Measurements from ENCODE around the gene LCE4A. TPM values are rescaled to one million over a fixed set of nuclear protein-coding genes. Genes with fewer than 3 reads are reported as not detected.
A peak's percentile ranks its signal among the peaks of the same experiment; 100 is the strongest.

LCE4A gene
- total and polyA plus RNA-seq, 2 experiments from 2014 or later: not detected

- Mint-ChIP-seq H3K27ac (peak within 1 kb of the TSS; percentile 22; the same call in 1 of the 2 replicates), H3K4me3 (no peak within 1 kb of the TSS), H3K9me3 (no peaks in the 10 kb centered on the region; the same call in 2 of the 3 replicates), H3K27me3 (ENCODE audit: insufficient read depth, low read depth, poor library complexity) (peaks cover 2% of the 10 kb centered on the region), H3K4me1 (peaks cover 15% of the 10 kb centered on the region; the same call in 2 of the 3 replicates), H3K36me3 (ENCODE audit: low read depth) (no peaks in the 10 kb centered on the region)
- H3K27ac ChIP-seq (ENCODE audit: low read depth): no peak within 1 kb of the TSS
- TF ChIP-seq, protein P1, sequence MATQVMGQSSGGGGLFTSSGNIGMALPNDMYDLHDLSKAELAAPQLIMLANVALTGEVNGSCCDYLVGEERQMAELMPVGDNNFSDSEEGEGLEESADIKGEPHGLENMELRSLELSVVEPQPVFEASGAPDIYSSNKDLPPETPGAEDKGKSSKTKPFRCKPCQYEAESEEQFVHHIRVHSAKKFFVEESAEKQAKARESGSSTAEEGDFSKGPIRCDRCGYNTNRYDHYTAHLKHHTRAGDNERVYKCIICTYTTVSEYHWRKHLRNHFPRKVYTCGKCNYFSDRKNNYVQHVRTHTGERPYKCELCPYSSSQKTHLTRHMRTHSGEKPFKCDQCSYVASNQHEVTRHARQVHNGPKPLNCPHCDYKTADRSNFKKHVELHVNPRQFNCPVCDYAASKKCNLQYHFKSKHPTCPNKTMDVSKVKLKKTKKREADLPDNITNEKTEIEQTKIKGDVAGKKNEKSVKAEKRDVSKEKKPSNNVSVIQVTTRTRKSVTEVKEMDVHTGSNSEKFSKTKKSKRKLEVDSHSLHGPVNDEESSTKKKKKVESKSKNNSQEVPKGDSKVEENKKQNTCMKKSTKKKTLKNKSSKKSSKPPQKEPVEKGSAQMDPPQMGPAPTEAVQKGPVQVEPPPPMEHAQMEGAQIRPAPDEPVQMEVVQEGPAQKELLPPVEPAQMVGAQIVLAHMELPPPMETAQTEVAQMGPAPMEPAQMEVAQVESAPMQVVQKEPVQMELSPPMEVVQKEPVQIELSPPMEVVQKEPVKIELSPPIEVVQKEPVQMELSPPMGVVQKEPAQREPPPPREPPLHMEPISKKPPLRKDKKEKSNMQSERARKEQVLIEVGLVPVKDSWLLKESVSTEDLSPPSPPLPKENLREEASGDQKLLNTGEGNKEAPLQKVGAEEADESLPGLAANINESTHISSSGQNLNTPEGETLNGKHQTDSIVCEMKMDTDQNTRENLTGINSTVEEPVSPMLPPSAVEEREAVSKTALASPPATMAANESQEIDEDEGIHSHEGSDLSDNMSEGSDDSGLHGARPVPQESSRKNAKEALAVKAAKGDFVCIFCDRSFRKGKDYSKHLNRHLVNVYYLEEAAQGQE (IDR thresholded peaks at IDR 0.05; ENCODE audit: unreplicated experiment): no peak
- TF ChIP-seq NANOG (IDR thresholded peaks at IDR 0.05; ENCODE audit: borderline replicate concordance): no peak
- no peak for TF ChIP-seq JUNB (IDR thresholded peaks at IDR 0.05; ENCODE audit: unreplicated experiment)
- TF ChIP-seq, protein P2, sequence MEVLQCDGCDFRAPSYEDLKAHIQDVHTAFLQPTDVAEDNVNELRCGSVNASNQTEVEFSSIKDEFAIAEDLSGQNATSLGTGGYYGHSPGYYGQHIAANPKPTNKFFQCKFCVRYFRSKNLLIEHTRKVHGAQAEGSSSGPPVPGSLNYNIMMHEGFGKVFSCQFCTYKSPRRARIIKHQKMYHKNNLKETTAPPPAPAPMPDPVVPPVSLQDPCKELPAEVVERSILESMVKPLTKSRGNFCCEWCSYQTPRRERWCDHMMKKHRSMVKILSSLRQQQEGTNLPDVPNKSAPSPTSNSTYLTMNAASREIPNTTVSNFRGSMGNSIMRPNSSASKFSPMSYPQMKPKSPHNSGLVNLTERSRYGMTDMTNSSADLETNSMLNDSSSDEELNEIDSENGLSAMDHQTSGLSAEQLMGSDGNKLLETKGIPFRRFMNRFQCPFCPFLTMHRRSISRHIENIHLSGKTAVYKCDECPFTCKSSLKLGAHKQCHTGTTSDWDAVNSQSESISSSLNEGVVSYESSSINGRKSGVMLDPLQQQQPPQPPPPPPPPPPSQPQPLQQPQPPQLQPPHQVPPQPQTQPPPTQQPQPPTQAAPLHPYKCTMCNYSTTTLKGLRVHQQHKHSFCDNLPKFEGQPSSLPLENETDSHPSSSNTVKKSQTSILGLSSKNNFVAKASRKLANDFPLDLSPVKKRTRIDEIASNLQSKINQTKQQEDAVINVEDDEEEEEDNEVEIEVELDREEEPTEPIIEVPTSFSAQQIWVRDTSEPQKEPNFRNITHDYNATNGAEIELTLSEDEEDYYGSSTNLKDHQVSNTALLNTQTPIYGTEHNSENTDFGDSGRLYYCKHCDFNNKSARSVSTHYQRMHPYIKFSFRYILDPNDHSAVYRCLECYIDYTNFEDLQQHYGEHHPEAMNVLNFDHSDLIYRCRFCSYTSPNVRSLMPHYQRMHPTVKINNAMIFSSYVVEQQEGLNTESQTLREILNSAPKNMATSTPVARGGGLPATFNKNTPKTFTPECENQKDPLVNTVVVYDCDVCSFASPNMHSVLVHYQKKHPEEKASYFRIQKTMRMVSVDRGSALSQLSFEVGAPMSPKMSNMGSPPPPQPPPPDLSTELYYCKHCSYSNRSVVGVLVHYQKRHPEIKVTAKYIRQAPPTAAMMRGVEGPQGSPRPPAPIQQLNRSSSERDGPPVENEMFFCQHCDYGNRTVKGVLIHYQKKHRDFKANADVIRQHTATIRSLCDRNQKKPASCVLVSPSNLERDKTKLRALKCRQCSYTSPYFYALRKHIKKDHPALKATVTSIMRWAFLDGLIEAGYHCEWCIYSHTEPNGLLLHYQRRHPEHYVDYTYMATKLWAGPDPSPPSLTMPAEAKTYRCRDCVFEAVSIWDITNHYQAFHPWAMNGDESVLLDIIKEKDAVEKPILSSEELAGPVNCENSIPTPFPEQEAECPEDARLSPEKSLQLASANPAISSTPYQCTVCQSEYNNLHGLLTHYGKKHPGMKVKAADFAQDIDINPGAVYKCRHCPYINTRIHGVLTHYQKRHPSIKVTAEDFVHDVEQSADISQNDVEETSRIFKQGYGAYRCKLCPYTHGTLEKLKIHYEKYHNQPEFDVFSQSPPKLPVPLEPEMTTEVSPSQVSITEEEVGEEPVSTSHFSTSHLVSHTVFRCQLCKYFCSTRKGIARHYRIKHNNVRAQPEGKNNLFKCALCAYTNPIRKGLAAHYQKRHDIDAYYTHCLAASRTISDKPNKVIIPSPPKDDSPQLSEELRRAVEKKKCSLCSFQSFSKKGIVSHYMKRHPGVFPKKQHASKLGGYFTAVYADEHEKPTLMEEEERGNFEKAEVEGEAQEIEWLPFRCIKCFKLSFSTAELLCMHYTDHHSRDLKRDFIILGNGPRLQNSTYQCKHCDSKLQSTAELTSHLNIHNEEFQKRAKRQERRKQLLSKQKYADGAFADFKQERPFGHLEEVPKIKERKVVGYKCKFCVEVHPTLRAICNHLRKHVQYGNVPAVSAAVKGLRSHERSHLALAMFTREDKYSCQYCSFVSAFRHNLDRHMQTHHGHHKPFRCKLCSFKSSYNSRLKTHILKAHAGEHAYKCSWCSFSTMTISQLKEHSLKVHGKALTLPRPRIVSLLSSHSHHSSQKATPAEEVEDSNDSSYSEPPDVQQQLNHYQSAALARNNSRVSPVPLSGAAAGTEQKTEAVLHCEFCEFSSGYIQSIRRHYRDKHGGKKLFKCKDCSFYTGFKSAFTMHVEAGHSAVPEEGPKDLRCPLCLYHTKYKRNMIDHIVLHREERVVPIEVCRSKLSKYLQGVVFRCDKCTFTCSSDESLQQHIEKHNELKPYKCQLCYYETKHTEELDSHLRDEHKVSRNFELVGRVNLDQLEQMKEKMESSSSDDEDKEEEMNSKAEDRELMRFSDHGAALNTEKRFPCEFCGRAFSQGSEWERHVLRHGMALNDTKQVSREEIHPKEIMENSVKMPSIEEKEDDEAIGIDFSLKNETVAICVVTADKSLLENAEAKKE (CRISPR knock-in tag; IDR thresholded peaks at IDR 0.05): no peak
- no peak for TF ChIP-seq CTCF (conservative IDR thresholded peaks at IDR 0.05; ENCODE audit: low read depth in 2 of 2)
- no peak for TF ChIP-seq STAT1 (IDR thresholded peaks at IDR 0.05; ENCODE audit: unreplicated experiment)
- no peak for TF ChIP-seq POLR2AphosphoS5 (IDR thresholded peaks at IDR 0.05; ENCODE audit: low read depth)
- DNase-seq (ENCODE audit: low spot score) (no peak), ATAC-seq (peak; percentile 27; the same call in 2 of the 3 replicates)
- H3K4me3 ChIP-seq: no peak within 1 kb of the TSS
- H3F3A ChIP-seq (replicated peaks; ENCODE audit: low read depth): no peaks in the 10 kb centered on the region
- no peaks in the 10 kb centered on the region for H3K36me3 ChIP-seq (ENCODE audit: insufficient read depth)
- H4K20me1 ChIP-seq (replicated peaks; ENCODE audit: insufficient read depth): no peaks in the 10 kb centered on the region
- no peaks in the 10 kb centered on the region for H3K79me2 ChIP-seq (replicated peaks; ENCODE audit: insufficient read depth)
- H3K27me3 ChIP-seq (ENCODE audit: insufficient read depth): no peaks in the 10 kb centered on the region
- H2AFZ ChIP-seq: peak within 1 kb of the TSS; percentile 34; the same call in 1 of the 2 replicates
- H3K4me2 ChIP-seq: no peak within 1 kb of the TSS
- H3K9me2 ChIP-seq (ENCODE audit: insufficient read depth): 0 out of 2 replicates have a peak, but pooled peaks cover 5% of the 10 kb centered on the region
- H3K4me1 ChIP-seq (ENCODE audit: insufficient read depth): no peaks in the 10 kb centered on the region; the same call in 1 of the 2 replicates
These were observed 49.8 kb downstream of the LCE4A start, which contains the start of gene KPRP for GRCh38 chr1:152757747-152758146. Gene KPRP, plus strand, starts transcription at chr1:152758025. Its CDS starts 1,564 bp downstream, at chr1:152759589.

Measured in GM23338 (cell line).